Measurements from ENCODE around the gene RGPD3.
A peak's percentile ranks its signal among the peaks of the same experiment; 100 is the strongest.
"Not testable (repeated sequence)": the region's sequence is repeated elsewhere in the genome, so short reads cannot be mapped to it uniquely, and the experiment has no call there.

The RGPD3 gene

DNA sequence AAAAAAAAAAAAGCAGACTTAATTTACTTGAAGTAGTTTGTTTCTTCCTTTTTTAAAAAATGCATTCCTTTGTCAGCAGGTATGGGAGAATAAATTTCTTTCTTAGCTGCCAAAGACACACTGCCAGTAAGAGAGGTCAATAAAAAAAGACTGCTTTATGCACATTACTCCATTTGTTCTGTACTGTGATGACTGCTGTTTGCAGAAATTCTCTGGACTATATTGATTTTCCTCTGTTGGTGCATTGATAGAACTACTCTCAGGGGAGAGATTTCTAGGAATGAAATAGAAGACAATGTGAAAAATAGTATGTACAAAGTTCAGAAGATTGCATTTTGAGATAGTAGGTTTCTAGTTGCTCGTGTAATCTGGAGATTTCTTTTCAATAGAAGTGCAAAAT is 11.3 kb upstream of the RGPD3 start:
- not testable (repeated sequence) for DNase-seq

DNA sequence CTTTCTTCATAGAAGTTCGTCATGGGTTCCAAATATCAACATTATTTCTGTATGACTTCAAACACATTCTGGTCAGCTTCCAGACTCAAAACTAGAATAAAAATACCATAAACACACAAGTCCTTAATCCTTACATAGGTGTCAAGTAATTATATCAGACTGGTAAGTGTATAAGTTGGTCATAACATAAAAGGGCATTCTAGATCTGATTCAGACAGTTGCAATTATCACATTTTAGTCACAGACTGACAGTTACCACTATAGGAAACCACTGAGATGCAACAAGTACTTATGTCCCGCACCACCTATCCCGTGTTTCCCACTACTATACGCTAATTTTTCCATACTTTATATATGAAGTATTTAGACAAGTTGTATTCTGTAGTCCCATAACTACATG is 9.4 kb upstream of the RGPD3 start:
- DNase-seq: not testable (repeated sequence)

DNA sequence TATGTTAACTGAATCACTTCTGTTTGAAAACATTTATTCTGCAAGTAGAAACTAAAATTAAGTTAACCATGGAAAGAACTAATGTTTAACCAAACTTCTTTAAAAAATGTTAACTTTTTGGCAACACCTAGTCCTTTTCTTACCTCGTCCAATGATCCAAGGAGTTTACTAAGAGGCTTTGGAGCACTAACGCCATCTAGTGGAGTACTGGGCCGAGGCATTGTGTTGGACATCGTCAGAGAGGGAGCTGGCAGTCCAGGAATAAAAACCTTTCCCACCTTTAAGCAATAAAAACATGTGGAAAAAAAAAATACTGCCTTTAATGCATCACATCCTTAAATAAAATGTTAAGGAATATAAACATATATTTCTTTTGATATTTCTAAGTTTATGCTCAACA is 2.4 kb upstream of the RGPD3 start:
- DNase-seq: not testable (repeated sequence)

DNA sequence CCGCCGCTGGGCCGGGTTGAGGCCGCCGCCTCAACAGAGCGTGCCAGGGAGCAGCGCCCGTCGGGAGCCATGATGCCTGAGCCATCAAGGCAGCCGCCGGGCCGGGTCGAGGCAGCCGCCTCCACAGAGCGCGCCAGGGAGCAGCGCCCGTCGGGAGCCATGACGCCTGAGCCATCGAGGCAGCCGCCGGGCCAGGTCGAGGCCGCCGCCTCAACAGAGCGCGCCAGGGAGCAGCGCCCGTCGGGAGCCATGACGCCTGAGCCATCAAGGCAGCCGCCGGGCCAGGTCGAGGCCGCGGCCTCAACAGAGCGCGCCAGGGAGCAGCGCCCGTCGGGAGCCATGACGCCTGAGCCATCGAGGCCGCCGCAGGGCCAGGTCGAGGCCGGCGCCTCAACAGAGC is 697 bp downstream of the RGPD3 start:
- DNase-seq: not testable (repeated sequence)

DNA sequence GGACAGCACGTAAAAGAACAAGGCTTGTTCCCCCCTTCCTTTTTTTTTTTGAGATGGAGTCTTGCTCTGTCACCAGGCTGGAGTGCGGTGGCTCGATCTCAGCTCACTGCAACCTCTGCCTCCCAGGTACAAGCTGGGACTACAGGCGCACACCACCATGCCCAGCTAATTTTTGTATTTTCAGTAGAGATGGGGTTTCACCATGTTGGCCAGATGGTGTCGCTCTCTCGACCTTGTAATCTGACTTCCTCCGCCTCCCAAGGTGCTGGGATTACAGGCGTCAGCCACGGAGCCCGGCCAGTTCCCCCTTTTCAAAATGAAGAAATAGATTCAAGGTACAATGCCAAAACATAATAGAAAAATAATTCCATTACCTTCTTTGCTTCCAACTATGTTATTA is 6.3 kb downstream of the RGPD3 start:
- peak; percentile 23 for DNase-seq

DNA sequence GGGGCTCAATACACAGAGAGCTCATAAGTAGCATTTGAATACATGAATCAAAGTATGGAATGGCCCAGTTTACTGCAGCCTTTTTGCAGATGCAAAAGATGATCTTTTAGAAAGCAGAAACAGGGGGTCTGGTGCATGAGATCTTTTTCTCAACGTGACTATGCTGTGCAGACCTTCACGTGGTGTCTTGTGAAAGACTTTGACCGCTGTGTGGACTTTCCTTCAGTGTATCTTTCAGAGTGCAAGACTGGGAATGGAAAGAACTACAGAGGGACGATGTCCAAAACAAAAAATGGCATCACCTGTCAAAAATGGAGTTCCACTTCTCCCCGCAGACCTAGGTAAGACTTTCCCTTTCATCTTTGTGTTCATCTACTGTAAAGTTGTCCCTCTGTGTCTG is 77.5 kb downstream of the RGPD3 start:
- DNase-seq: not testable (repeated sequence)

DNA sequence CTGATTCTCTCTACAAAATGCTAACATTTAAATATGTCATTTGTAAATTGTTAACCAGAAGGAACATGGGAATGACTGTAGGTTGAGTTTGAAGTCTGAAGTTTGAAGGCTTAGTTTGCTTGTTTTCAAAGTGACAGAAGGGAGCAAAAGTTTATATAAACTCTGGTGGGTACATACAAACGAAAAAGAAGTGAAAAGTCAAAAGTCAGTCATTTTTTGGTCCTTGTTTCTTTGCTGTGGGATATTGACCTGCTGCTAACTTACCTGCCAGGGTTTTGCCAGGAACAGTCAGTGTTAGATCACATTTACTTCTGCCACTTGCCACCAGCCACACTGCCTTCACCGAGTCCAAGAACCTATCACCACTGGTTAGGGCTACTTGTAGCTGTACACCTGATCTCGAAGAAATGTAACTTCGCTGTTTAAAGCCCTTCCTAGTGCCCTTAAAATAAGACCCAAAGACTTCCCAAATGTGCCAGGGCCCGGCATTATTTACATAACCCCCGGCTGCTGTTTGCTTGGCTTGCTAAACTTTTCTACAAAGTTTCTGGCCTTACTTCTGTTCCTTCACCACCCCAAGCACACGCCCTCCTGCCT is 79.3 kb downstream of the RGPD3 start:
- DNase-seq: not testable (repeated sequence)

DNA sequence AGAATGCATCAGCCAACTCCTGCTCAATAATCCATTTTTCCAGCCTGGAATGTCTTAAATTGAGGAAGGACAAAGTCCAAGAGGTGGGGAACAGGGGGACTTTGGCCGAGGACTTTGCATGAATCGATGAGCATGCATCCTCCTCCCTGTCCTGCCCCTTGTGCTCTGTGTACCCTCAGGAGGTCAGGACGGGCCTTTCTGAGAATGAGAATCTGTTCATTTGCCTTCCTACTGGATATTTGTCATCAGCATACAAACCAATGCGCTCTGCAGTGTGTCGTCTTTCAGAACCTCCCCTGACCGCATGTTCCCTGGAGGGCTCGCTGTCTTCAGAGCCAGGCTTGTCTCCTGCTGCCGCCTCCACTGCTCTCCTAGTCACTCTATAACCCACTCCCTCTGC is 83.7 kb downstream of the RGPD3 start:
- not testable (repeated sequence) for DNase-seq

DNA sequence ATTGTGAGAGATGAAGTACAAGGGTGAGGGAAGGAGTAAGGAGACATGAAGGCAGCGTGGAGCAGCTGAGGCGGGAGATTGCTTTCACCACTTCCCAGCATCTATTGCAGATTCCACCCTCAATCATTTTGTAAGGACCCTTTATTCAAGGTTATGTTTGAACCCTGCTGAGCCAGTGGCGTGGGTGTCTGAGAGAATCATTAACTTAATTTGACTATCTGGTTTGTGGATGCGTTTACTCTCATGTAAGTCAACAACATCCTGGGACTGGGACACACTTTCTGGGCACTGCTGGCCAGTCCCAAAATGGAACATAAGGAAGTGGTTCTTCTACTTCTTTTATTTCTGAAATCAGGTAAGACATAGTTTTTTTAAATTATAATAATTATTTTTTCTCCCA is 86.3 kb downstream of the RGPD3 start:
- DNase-seq: not testable (repeated sequence)

DNA sequence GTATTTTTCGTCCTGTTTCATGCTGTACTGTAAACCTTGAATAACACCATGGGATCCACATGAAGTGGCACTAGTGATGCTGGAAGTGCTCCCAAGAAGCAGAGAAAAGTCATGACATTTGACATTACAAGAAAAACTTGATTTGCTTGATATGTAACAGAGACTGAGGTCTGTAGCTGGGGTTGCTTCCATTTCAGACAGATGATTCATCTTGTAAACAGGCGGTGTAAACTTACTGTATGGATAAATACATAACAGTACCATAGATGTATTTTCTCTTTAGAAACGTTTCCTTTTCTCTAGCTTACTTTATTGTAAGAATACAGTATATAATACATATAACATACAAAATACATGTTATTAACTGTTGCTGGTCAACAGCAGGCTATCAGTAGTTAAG is 88.6 kb downstream of the RGPD3 start:
- not testable (repeated sequence) for DNase-seq

DNA sequence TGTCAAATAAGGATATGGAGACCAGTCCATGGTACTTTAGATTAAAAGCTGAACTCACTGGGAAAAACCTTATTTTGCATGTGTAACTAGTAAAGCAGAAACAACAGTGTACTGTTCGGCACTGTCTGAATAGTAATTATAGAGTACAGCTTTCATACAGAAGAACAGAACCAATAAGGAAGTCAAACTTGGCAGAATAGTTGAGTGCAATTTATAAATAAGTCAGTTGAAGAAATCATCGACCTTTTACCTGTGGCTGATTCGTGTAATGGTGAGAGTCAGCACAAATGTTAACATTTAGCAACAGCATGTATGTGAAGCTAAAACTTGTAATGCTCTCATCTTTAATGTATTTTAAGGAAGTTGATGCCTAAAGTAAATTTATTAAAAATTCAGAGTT is 99.0 kb downstream of the RGPD3 start:
- not testable (repeated sequence) for DNase-seq

DNA sequence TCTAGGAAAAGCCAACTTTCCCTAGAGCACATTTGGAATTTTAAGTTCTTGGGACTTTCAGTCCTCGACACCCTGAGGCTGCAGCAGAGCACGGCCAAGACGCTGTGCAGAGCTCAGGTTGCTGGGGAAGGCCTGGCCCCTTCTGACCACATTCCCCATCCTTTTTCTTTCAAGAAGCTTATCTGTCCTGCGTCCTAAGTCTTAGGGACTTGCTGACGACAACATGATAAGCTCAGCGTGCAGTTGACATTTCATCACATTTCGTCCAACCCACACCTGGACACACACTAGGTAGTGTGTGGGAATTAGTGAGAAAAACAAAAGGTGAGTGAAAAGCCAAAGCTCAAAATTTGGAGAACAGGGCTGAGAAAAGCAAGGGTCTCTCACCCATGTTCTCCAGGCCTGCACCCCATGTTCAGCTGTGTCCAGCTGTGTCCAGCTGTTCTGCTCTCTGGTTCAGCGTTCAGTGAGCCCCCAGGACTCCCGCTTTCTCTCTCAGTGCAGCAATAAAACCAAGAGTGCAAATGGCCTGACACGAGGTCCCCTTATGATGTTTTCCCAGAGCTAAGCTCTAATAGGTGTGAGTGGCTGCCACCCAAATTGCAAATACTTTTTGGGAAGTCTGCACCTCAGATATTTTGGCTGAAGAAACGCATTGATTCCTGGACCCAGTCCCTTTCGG is 101.9 kb downstream of the RGPD3 start:
- DNase-seq: peak; percentile 79

DNA sequence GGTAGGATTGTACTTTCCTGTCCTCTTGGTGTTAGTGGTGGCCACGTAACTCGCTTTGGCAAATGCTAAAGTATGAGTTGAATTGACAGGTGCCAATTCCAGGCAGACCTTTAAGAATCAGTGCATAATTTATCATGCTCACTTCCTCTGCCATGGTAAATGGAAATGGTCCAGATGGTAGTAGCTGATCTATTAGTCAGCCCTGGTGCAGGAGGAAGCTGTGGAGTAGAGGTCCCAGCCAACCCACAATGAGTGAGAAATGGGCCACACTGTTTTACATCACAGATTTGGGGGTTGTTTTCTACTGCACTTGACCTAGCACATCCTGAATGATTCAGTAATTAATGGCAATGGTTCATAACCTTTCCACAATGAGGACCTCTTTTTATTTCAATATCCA is 104.4 kb downstream of the RGPD3 start:
- no peak for DNase-seq

DNA sequence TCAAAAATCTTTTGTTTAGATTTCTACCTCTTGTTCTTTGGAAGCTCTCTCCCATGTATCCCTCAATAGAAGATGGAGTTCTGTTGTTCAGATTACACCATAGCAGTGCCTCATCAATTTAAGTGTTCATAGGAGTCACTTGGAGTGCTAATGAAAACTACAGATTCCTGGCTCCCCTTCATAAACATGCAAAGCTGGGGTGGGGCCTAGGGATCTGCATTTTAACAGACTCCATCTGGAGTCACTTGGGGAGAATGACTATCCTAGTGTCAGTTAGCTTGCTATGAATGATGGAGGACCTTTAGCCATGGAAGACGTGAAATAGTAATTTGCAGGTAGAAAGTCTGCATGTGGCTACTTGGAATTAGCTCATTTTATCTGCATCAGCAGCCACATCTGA is 105.4 kb downstream of the RGPD3 start:
- no peak for DNase-seq

DNA sequence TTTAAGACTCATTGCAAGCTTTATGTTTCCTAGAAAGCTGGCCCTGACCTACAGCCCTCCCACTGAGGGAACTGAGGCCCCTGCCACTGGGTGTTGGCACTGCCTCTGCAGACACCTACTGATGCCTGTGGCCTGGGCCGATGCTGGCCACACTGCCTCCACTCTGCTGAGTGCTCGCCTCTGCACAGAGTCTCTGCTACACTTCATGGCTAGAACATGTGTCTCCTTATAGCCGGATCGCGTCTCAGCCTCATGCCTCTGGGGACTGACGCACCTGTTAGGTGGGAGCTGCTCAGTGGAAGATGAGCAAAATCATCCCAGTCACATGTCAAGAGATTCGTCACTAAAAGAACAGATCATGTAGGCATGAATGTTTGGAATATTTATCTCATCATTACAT is 108.7 kb downstream of the RGPD3 start:
- no peak for DNase-seq

DNA sequence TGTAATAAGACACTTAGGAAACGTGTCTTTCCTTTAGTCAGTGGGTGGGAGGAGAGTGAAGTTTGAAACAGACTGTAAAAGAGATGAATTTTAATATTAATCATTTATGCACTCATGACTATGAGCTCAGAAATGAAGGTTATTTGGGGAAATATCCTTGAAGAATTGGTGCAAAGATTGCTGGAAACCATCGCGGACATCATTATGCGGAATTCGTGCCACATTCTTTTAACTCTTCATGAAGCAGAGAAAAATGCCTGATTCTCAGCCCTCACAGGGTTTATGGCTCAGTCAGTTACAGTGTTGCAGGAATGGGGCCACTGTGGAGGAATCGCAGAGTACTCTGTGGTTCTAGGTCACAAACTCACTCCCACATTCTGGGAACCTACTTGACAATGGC is 109.7 kb downstream of the RGPD3 start:
- no peak for DNase-seq

DNA sequence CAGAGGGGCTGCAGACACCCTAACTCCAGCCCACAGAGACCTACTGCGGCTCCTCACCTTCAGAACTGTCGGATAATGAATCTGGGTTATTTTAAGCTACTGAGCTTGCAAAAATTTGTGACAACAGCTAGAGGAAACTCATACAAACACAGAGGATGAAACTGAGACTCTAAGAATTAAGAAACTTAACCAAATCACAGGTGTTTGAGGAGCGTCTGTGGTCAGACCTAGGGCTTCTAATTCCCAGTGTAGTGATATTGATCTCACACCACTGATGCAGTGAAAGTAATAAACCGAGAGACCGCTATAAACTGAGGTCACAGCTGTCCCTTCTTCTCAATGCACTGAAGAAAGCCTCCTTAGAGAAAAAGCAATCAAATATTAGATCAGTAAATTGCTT is 110.1 kb downstream of the RGPD3 start:
- no peak for DNase-seq

DNA sequence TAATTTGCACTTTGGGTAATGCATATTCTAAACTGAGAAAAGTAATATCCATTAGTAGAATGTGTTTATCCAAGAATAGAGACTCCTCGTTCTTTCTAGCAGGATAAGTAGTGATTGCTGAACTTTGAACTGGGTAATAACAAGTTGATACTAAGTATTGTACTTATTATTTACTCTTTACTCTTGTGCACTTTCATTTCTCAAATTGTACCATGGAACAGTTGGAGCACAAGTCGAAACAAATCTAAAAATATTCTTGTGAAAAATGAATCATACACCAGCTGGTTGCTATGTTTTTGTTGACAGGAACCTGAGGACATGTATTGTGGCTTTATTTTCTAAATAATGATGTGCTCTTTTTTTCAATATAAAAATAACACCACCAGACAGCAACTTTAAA is 111.9 kb downstream of the RGPD3 start:
- no peak for DNase-seq

DNA sequence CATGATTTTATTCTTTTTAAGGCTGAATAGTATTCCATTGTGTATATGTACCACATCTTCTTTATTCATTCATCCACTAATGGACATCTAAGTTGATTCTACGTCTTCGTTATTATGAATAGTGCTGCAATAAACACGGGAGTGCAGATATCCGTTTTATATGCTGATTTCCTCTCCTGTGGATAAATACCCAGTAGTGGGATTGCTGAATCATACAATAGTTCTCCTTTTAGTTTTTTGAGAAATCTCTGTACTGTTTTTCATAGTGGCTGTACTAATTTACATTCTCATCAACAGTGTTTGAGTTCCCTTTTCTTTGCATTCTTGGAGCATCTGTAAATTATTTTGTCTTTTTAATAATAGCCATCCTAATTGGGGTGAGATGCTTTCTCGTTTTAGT is 114.5 kb downstream of the RGPD3 start:
- no peak for DNase-seq

DNA sequence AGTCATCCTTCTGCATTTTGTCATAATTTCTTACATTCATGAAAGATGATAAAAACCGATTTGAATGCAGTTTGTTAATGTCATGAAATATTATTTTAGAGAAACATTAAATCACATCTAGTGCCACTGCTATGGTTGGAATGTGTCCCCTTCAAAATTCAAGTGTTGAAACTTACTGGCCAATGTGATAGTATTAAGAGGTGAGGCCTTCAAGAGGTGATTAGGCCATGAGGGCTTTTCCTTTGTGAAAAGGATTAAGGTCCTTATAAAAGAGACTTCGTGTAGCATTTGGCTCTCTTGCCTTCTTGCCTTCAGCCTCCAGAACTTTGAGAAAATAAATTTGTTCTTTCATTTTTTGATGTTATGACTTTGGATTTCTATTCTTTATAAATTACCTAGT is 117.2 kb downstream of the RGPD3 start:
- peak; percentile 49 for DNase-seq

DNA sequence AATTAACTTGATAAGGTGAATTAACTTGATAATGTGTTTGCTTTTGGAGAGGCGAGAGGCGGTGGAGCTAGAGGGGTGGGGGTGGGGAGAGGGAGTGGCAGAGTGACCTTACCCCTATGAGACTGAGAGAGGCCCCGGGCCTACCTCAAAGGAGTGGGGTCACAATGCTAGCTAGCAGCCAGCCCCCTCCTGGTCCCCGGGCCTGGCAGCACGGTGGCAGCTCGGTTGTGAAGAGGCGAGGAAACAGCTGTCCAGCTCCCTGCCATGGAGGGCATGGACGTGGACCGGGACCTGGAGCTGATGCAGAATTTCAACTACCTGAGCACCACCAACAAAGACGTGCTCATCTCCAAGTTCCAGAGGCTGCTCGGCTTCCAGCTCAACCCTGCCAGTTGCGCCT is 123.9 kb downstream of the RGPD3 start:
- DNase-seq: no peak

DNA sequence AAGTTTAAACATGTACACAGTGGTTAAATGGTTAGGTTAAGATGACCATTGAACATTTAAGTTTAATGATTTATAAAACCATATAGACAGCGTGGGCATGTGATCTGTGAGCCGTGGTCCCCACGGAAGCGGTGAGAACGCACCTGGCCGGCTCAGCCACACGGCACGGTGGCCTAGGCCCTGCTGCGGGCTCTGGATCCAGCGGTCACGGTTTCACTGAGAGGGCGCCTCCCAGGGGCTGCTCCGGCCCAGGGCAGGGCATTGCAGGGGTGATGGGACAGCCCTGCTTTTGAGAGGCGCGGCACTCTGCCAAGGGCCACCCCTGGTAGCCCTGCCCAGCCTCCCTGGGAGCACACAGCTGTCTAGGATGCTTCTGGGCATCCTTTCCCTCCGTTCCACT is 124.9 kb downstream of the RGPD3 start:
- DNase-seq: no peak

DNA sequence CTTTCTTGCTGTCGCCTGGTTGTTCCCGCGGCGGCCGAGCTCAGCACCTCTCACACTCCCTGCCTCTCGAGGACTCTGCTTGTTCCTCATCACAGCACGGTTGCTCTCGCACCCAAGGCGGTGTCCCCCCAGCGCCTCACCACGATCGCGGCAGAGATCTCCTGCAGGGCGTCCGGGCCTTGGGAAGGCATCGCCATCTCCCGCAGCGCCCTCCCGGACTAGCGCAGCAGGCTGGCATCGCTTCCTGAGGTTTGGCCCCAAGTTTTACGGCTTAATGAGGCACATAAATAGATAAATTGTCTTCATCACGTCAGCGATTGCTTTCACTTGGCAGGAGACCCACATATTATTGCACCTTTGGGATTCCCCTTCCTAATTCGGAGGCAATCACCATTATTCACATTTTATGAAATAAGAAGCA is 125.4 kb downstream of the RGPD3 start:
- no peak for DNase-seq

DNA sequence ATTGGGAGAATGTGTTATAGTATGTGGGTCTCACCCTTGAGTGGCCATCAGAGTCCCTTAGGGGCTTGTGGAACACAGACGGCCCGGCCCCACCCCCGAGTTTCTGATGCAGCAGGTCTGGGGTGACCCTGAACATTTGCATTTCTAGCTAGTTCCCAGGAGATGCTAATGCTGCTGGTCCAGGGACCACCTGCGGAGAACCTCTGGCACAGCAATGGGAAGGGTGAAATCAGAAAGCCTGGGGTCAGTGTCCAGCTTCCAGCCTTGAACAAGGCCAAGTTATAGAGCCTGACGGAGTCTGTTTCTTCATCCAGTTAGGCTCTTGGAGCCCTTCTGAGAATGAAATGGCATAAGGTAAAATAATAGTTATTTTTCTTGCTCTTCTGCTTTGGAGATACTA is 126.5 kb downstream of the RGPD3 start:
- no peak for DNase-seq
